ENCODE results near the gene GAPDH.
"Not testable (repeated sequence)": the region's sequence is repeated elsewhere in the genome, so short reads cannot be mapped to it uniquely, and the experiment has no call there.

GAPDH gene

DNA sequence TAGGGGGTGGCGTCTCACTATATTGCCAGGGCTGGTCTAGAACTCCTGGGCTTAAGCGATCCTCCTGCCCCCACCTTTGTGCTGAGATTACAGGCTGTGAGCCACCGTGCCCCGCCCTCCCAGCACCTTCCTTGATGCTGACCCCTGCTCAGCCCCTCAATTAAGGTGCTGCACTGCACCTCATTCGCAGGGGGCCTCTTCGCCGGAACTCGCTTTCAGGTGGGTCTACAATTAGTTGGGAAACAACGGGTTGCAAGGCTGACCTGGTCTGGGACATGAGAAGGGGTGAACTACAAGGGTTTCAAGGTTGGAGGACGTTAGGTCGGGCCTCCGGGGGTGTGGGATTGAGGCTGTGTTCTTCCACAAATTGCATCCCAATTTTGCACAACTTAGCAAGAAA lies 35.0 kb downstream of the GAPDH start:
- DNase-seq: no peak

GRCh38 chr12:6569786-6570185 lies 35.5 kb downstream of the GAPDH start:
- DNase-seq: no peak

GRCh38 chr12:6570264-6570887 lies 36.1 kb downstream of the GAPDH start:
- DNase-seq: peak; percentile 15 to 33

GRCh38 chr12:6573001-6573400 lies 38.7 kb downstream of the GAPDH start:
- no peak for DNase-seq

- no peak for DNase-seq
Measured at GRCh38 chr12:6574576-6575295, 40.4 kb downstream of the GAPDH start.

DNA sequence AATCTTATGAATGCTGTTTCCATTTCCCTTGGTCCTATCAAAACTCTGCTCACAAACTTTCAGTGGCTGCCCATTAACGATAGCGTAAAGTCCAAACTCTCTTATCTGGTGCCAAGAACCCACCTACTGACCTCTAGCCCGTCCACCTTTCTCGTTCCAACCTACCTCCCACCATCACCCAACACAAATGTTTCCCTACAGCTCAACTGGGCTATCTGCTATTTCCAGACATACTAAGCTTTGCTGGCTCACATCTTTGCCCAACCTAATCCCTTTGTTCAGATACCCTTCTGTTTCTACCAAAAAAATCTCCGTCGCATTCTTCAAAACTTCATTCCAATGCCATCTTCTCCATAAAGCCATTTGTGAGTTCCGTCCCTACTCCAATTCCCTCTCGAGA lies 41.3 kb downstream of the GAPDH start:
- DNase-seq: no peak

DNA sequence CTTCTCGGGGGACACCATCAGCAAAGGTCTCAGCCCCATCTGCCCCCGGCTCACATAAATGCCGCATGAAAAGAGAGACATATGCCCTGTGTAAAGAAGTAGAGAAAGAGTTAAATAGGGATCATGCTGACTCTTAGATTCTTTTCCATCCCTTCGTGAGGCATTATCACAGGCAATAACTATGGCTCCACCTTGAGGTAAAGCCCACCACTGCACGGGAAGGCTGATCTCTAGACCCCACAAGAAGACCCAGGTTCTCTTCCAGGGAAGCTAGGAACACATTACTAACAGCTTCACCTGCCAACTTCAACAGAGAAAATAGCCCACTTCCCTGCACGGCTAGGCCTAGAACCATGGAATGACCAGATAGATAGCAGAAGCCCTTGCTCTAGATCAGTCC lies 47.9 kb downstream of the GAPDH start:
- DNase-seq: no peak

DNA sequence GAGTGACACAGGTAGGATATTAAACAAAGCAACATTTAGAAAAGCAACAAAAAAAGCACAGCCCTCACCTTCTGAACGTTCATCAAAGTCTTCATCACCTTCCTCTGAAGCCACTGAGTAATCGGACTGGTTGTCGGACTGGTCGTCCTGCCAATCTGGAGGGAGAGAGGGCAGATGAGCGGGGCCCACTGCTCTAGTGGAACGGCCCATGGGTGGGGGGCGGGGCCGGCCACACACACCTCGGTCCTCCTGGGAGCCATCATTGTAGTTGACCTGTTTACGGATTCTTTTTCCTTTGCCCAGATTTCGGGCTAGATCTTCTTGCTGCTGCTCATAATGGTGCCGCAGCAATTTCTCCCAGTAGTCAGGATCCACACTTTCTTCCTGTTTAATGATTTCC lies 48.6 kb downstream of the GAPDH start:
- no peak for DNase-seq

DNA sequence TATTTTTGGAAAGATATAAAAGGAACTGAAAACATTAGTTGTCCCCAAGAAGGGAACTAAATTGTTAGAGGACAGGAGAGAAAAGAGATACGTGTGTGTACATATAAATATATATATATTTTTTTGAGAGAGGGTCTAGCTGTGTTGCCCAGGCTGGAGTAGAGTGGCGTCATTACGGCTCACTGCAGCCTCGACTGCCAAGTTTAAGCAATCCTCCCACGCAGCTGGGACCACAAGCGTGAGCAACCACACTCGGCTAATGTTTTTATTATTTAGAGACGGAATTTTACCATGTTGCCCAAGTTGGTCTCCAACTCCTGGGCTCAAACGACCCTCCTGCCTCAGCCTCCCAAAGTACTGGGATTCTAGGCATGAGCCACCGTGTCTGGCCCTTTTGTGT lies 50.0 kb downstream of the GAPDH start:
- DNase-seq: no peak

DNA sequence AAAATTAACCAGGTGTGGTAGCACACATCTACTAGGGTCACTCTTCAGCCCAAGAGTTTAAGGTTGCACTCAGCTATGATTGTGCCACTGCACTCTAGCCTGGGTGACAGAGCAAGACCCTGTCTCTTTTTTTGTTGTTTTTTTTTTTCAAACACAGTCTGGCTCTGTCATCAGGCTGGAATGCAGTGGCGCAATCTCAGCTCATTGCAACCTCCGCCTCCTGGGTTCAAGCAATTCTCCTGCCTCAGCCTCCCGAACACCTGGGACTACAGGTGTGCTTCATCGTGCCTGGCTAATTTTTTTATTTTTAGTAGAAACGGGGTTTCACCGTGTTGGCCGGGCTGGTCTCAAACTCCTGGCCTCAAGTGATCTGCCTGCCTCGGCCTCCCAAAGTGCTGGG lies 52.3 kb downstream of the GAPDH start:
- DNase-seq: not testable (repeated sequence)

Data from AML-193 (cell line).